ENCODE results near the gene MRPL42. TPM values are rescaled to one million over a fixed set of nuclear protein-coding genes. Genes with fewer than 3 reads are reported as not detected.
"Not testable (repeated sequence)": the region's sequence is repeated elsewhere in the genome, so short reads cannot be mapped to it uniquely, and the experiment has no call there.

MRPL42 gene
- total and polyA plus RNA-seq, 2 donors (not counting 1 experiment from before 2014, with no cell fraction given), result 31.5 to 45.2 TPM

DNA sequence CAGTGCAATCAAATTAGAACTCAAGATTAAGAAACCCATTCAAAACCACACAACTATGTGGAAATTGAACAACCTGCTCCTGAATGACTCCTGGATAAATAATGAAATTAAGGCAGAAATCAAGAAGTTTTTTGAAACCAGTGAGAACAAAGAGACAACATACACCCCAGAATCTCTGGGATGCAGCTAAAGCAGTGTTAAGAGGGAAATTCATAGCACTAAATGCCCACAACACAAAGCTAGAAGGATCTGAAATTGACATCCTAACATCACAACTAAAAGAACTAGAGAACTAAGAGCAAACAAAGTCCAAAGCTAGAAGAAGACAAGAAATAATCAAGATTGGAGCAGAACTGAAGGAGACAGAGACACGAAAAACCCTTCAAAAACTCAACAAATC, 91.4 kb downstream of the MRPL42 start:
- H3K4me2 ChIP-seq (replicated peaks; ENCODE audit: low read depth, low read length, poor library complexity, severe bottlenecking); ATAC-seq (ENCODE audit: low read depth); H3K4me1 Mint-ChIP-seq; H3K79me2 ChIP-seq (ENCODE audit: control insufficient read depth, insufficient read depth, low read length); H3K9ac ChIP-seq (ENCODE audit: low read length); H4K20me1 ChIP-seq (ENCODE audit: control insufficient read depth, insufficient read depth, low read length, poor library complexity, severe bottlenecking); DNase-seq; intact Hi-C loops (cut with micrococcal nuclease); H3K27ac ChIP-seq (ENCODE audit: low read length in 2 of 2); H2AFZ ChIP-seq (ENCODE audit: insufficient read depth, low read depth, low read length, poor library complexity, severe bottlenecking); H3K36me3 ChIP-seq (replicated peaks in 1 of 2; ENCODE audit: control extremely low read depth in 1 of 2, control insufficient read depth in 1 of 2, extremely low read depth in 1 of 2, insufficient read depth in 2 of 2, low read length in 1 of 2); POLR2A ChIA-PET; H3K9me3 ChIP-seq (ENCODE audit: control extremely low read depth in 1 of 3, control insufficient read depth in 2 of 3, insufficient read depth in 1 of 3, low read length in 2 of 3); H3K4me1 ChIP-seq (ENCODE audit: control insufficient read depth in 2 of 2, insufficient read depth in 2 of 2, low read length in 2 of 2); H3K27me3 ChIP-seq (replicated peaks in 1 of 4; ENCODE audit: control extremely low read depth in 1 of 4, control insufficient read depth in 3 of 4, insufficient read depth in 4 of 4, low read length in 3 of 4); H3K4me3 ChIP-seq (ENCODE audit: control extremely low read depth in 1 of 5, extremely low read depth in 1 of 5, insufficient read depth in 1 of 5, low read depth in 2 of 5, low read length in 4 of 5); H3K27ac Mint-ChIP-seq; H3K4me3 Mint-ChIP-seq: not testable (repeated sequence)
- Mint-ChIP-seq H3K27me3 (peaks cover 17% of the 10 kb centered on the region), H3K9me3 (ENCODE audit: insufficient read depth) (peaks cover 14% of the 10 kb centered on the region)
- CTCF ChIA-PET, result interaction anchor here (1.2 kb wide), 1 partner anchor 543 kb away, joined by 3 read pairs; no protein-coding TSS in a partner anchor
- WGBS (ENCODE audit: insufficient coverage), result no CpG with 5 or more reads among the region's 1 CpG

- H3K27ac Mint-ChIP-seq, result no peak overlapping the region
- Histone ChIP-seq H3K4me3 (ENCODE audit: control extremely low read depth in 1 of 5, extremely low read depth in 1 of 5, insufficient read depth in 1 of 5, low read depth in 2 of 5, low read length in 4 of 5) (no peak overlapping the region), H3K4me2 (replicated peaks; ENCODE audit: low read depth, low read length, poor library complexity, severe bottlenecking) (no peak overlapping the region), H3K27ac (ENCODE audit: low read length in 2 of 2) (no peak overlapping the region), H3K27me3 (replicated peaks in 1 of 4; ENCODE audit: control extremely low read depth in 1 of 4, control insufficient read depth in 3 of 4, insufficient read depth in 4 of 4, low read length in 3 of 4) (no peaks in the 10 kb centered on the region), H3K79me2 (ENCODE audit: control insufficient read depth, insufficient read depth, low read length) (no peaks in the 10 kb centered on the region), H3K9me3 (ENCODE audit: control extremely low read depth in 1 of 3, control insufficient read depth in 2 of 3, insufficient read depth in 1 of 3, low read length in 2 of 3) (peaks cover 0 to under 1% (median 0%) of the 10 kb centered on the region in 3 donors), H4K20me1 (ENCODE audit: control insufficient read depth, insufficient read depth, low read length, poor library complexity, severe bottlenecking) (no peaks in the 10 kb centered on the region), H3K36me3 (replicated peaks in 1 of 2; ENCODE audit: control extremely low read depth in 1 of 2, control insufficient read depth in 1 of 2, extremely low read depth in 1 of 2, insufficient read depth in 2 of 2, low read length in 1 of 2) (no peaks in the 10 kb centered on the region), H2AFZ (ENCODE audit: insufficient read depth, low read depth, low read length, poor library complexity, severe bottlenecking) (no peak overlapping the region), H3K9ac (ENCODE audit: low read length) (no peak overlapping the region), H3K4me1 (ENCODE audit: control insufficient read depth in 2 of 2, insufficient read depth in 2 of 2, low read length in 2 of 2) (no peaks in the 10 kb centered on the region)
- TF ChIP-seq, protein P1, sequence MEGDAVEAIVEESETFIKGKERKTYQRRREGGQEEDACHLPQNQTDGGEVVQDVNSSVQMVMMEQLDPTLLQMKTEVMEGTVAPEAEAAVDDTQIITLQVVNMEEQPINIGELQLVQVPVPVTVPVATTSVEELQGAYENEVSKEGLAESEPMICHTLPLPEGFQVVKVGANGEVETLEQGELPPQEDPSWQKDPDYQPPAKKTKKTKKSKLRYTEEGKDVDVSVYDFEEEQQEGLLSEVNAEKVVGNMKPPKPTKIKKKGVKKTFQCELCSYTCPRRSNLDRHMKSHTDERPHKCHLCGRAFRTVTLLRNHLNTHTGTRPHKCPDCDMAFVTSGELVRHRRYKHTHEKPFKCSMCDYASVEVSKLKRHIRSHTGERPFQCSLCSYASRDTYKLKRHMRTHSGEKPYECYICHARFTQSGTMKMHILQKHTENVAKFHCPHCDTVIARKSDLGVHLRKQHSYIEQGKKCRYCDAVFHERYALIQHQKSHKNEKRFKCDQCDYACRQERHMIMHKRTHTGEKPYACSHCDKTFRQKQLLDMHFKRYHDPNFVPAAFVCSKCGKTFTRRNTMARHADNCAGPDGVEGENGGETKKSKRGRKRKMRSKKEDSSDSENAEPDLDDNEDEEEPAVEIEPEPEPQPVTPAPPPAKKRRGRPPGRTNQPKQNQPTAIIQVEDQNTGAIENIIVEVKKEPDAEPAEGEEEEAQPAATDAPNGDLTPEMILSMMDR (IDR thresholded peaks at IDR 0.05), result no peak
- no peak for TF ChIP-seq EZH2 (IDR thresholded peaks at IDR 0.05; ENCODE audit: borderline replicate concordance, insufficient read depth, low read depth, low read length, poor library complexity, severe bottlenecking)
- CTCF ChIA-PET, result interaction anchor here (1.0 to 11.7 kb wide), 2 partner anchors 61 to 538 kb away, joined by 3 to 189 read pairs; no protein-coding TSS in a partner anchor
- intact Hi-C loops (cut with micrococcal nuclease), result no loop called here
- POLR2A ChIA-PET, result no interaction called here
- H3K4me1 Mint-ChIP-seq, result no peaks in the 10 kb centered on the region
- peaks cover 19% of the 10 kb centered on the region for H3K27me3 Mint-ChIP-seq
- DNase-seq, result no peak
- ATAC-seq (ENCODE audit: low read depth), result no peak
- H3K4me3 Mint-ChIP-seq, result no peak overlapping the region
- WGBS (ENCODE audit: insufficient coverage), result 70% methylated on average over 2 of the region's 6 CpGs
- peaks cover 5% of the 10 kb centered on the region for H3K9me3 Mint-ChIP-seq (ENCODE audit: insufficient read depth)
Observed at GRCh38 chr12:93563807-93564538, 96.7 kb downstream of the MRPL42 start.
